A172 (cell line): Measurements from ENCODE around the gene SCUBE1. TPM values are rescaled to one million over a fixed set of nuclear protein-coding genes. Genes with fewer than 3 reads are reported as not detected.

Source experiments
- DNase-seq: peaks from one replicate; pipeline ENCODE4 v3.0.0-alpha.2; 2015; ENCODE audit warnings: low spot score
- total RNA-seq: library from RNA; depleted of rRNA; stranded (reverse); fragments of >200 nt; shearing (Covaris generic); gene quantifications from 2 replicates; pipeline ENCODE4 v1.2.3, GENCODE V29; 2014

SCUBE1 gene
- total RNA-seq, 1 experiment from 2014 or later: not detected

GRCh38 chr22:43200031-43200430 lies 143.1 kb downstream of the SCUBE1 start:
- DNase-seq: no peak

- DNase-seq: no peak
Observed at GRCh38 chr22:43199541-43199940, 143.6 kb downstream of the SCUBE1 start.

GRCh38 chr22:43198936-43199335 lies 144.2 kb downstream of the SCUBE1 start:
- no peak for DNase-seq

GRCh38 chr22:43198126-43198525 lies 145.0 kb downstream of the SCUBE1 start:
- no peak for DNase-seq

GRCh38 chr22:43197271-43197941 lies 145.8 kb downstream of the SCUBE1 start:
- no peak for DNase-seq

- no peak for DNase-seq
Observed at GRCh38 chr22:43191831-43192230, 151.3 kb downstream of the SCUBE1 start.

- DNase-seq: no peak
Observed at GRCh38 chr22:43188829-43189545, 154.2 kb downstream of the SCUBE1 start.

- DNase-seq: peak; percentile 76
Observed at GRCh38 chr22:43187171-43188099, 155.7 kb downstream of the SCUBE1 start.

GRCh38 chr22:43186272-43187170 lies 156.7 kb downstream of the SCUBE1 start, which contains the start of gene TTLL12:
Gene TTLL12 (minus strand): TSS chr22:43187134. CDS start chr22:43187069, 65 bp downstream.
- DNase-seq: no peak

- DNase-seq: no peak
Observed at GRCh38 chr22:43185860-43186261, 157.3 kb downstream of the SCUBE1 start.

- no peak for DNase-seq
Observed at GRCh38 chr22:43183496-43184277, 159.5 kb downstream of the SCUBE1 start.

GRCh38 chr22:43182726-43183125 lies 160.4 kb downstream of the SCUBE1 start:
- no peak for DNase-seq

GRCh38 chr22:43182118-43182517 lies 161.1 kb downstream of the SCUBE1 start:
- no peak for DNase-seq

- DNase-seq: no peak
Observed at GRCh38 chr22:43181321-43182076, 161.7 kb downstream of the SCUBE1 start.

GRCh38 chr22:43180670-43181069 lies 162.5 kb downstream of the SCUBE1 start:
- DNase-seq: no peak

- no peak for DNase-seq
Observed at GRCh38 chr22:43179911-43180195, 163.3 kb downstream of the SCUBE1 start.

- no peak for DNase-seq
Observed at GRCh38 chr22:43179146-43179910, 163.8 kb downstream of the SCUBE1 start.

GRCh38 chr22:43177479-43177878 lies 165.7 kb downstream of the SCUBE1 start:
- no peak for DNase-seq

- DNase-seq: no peak
Observed at GRCh38 chr22:43176090-43176489, 167.1 kb downstream of the SCUBE1 start.
